HG02885 (cell line): ENCODE results near the gene DEFB113.

Experiments
- ATAC-seq: cut with Tn5 transposase; IDR thresholded peaks from one replicate; pipeline ENCODE4 v1.9.1; 2021; ENCODE audit warnings: mild to moderate bottlenecking; ENCODE audit not compliant: unreplicated experiment, poor library complexity

DEFB113 gene

DNA sequence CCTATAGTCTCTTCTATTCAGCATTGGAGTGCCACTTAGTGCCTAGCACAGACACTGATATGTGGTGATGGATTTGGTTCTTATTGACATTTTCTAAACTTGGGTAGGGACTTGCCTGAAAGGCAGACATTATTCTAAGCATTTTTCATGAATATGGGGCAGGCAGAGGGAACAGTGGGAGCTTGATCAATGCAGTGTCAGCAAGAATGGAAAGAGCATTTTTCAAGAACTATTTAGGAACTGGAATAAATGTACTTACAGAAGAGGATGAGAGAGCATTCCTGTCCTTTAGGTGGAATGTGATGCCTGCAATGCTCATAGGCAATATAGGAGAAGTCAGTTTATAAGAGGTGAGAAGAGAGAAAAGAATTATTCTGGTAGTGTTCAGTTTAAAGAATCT lies 31.6 kb downstream of the DEFB113 start:
- ATAC-seq = no peak

DNA sequence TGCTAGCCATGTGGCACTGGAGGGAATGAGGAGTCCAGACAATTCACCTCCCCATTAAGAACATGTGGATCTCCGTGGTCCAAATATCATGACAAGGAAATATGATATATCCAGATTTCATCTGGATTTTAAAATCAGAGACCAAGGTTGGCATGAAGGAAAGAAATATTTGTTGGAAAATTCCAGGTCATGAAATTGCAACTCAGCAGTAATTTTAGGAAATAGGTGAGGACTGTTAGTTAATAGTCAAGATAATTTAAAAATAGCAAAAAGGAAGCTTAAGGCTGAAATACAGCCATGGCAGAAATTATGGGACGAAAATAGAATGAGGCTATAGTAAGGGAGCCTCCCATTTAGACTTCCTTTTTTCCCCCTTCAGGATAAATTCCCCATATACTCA lies 32.4 kb downstream of the DEFB113 start:
- no peak for ATAC-seq

DNA sequence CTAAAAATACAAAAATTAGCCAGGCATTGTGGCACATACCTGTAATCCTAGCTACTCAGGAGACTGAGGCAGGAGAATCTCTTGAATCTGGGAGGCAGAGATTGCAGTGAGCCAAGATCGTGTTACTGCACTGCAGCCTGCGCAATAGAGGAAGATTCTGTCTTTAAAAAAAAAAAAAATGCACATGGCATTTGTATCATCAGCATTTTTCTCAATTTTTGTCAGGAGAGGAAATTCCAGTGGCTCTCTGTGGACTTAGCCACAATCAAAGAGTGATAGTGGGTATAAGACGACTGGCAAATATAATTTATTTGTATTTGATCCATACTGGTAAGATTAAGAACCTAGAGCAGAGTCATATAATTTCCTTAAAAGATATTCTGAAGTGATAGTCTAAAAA lies 34.0 kb downstream of the DEFB113 start:
- ATAC-seq = no peak

DNA sequence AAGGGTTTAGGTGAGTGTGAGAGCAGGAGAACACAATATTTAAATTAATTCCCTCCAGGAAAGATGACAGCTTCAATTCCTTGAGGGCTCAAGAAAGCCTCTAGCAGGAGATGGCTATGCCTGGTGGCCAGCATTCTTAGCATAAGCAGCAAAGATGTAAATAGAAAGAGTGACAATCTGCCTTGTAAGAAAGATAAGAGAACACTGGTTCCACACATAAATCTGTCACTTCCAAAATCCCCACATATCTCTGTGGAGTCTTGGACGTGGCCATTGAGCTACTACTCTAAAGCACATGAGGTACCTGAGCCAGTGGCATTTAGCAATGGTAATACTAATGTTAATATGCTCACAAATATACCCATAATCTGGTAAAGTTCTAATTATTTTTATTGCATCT lies 34.7 kb downstream of the DEFB113 start:
- no peak for ATAC-seq

DNA sequence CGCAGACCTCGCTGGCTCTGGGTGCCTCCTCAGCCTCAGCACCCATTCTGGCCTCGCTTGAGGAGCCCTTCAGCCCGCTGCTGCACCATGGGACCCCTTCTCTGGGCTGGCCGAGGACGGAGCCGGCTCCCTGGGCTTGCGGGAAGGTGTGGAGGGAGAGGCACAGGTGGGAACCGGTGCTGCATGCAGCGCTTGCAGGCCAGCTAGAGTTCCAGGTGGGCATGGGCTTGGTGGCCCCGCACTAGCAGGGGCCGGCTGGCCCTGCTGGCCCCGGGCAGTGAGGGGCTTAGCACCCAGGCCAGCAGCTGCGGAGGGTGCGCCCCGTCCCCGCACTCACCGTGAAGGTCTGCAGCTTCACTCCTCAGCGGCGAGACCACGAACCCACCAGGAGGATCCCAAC lies 35.9 kb downstream of the DEFB113 start:
- ATAC-seq = no peak

DNA sequence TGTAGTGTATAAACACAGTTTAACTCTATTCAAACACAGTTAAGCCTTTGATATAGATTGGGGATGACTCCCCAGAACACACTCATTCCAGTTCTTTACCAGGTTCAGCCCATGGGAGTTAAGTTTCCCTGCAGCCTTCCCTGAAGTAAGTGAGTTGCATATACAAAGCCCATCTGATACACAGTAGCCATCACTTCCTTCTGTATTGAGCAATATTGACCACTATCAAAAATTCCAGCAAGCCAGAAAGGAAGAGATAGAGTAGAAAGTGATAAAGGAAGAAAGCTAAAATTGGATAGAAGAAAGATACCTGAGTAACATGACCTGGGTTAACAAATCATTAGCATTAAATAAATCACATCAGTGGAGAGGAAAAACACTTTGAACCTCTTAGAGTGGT lies 40.1 kb downstream of the DEFB113 start:
- no peak for ATAC-seq

DNA sequence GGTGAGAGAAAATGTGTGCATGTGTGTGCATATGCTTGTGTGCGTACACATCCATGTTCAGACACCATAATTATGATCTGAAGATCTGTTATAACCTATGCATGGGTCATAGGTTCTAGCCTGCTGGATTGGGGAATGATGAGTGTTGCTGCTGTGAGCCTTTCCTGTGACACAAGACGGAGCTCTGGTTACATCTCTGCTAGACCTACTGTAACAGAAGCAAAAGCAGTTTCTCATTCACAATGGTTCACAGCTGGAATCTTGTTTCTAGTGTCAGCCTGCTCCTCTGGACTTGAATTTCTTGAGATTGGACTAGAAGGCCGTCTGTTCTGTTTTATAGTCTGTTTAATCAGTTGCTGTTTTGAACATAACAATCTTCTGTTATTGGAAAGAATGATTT lies 45.6 kb downstream of the DEFB113 start:
- no peak for ATAC-seq

DNA sequence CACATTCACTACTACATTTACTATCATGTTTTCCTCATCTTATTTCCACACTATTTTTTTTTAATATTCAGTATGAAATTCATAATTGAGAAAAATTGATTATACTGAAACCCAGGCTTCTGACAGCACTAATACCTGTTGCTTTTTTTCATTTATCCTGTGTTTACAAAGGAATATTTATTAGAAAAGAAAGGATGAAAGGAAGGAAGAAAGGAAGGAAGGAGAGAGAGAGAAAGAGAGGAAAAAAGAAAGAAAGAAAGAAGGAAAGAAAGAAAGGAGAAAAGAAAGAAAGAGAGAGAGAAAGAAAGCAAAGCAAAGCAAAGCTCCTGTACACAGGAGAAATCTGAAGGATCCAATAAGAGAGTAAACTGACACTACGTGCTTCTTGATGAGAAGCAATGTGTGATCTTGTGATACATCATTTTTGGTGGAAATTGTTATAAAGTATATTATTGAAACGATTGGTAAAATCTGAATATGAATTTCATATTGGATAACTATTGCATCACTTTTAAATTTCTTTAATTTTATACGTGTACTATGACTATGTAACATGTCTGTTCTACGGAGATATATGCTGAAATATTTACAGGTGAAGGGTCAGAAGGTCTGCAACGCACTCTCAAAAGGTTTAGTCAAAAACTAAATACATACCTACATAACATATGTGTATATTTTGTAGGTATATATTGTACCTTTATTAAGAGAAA lies 49.3 kb downstream of the DEFB113 start:
- ATAC-seq = no peak

DNA sequence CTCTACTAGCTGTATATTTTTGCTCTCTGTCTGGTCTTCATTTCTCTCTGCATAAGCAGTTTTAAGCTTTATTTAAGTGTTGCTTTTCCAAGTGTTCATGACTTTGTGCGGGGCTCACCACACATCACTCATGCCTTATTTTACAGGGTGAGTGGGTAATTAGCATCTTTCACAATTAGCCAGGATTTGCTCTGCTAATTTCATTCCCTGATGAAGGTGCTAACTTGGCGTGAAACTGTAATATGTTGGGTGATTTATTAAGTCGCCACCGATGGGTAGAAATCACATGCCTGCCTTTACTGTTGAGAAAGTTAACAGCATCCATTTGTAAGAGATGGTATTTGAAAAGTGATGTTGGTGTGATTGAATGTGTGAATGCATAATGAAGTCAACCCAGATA lies 50.2 kb downstream of the DEFB113 start:
- ATAC-seq = no peak

DNA sequence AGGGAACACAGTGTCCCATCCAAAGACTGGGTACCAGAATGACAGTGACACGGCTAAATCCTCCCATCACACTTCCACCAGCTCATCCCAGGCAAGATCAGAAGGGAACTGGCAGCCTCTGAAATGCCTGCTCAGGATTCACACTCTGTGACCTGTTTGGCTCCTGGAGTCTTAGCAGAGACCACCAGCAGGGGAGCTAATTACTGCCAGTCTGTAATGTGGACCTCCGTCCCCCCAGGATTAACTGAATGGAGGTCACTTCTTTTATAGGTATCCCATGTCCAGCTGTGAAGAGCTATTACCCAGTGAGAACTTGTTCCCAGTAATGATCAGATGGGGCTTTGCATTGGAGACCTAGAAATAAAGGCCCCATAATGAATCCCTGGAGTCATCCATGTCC lies 50.6 kb downstream of the DEFB113 start:
- no peak for ATAC-seq
